Smooth muscle cell (in vitro differentiated cells): Measurements from ENCODE around the gene NRG3. TPM values are rescaled to one million over a fixed set of nuclear protein-coding genes. Genes with fewer than 3 reads are reported as not detected.

Source experiments
- DNase-seq: peaks from one replicate; lab custom pipeline; 2025; ENCODE audit not compliant: unreplicated experiment; lab: John Stamatoyannopoulos, UW
- H2AFZ ChIP-seq: fragments of 200-600 bp; sonication (generic); 2 replicates; pipeline ENCODE4 v1.6.0; 2016; ENCODE audit warnings: antibody characterized with exemption, low read depth, mild to moderate bottlenecking
- H3F3A ChIP-seq: fragments of 200-600 bp; sonication (generic); 2 replicates; pipeline ENCODE4 v1.6.0; 2017; ENCODE audit warnings: antibody characterized with exemption, low read depth
- H3K27ac ChIP-seq: fragments of 200-600 bp; sonication (generic); 2 replicates; pipeline ENCODE4 v1.5.1; 2016; ENCODE audit warnings: low read depth, mild to moderate bottlenecking
- H3K27me3 ChIP-seq: fragments of 200-600 bp; sonication (generic); 2 replicates; pipeline ENCODE4 v1.6.1; 2016; ENCODE audit warnings: low read depth, mild to moderate bottlenecking
- H3K36me3 ChIP-seq: fragments of 200-600 bp; sonication (generic); 2 replicates; pipeline ENCODE4 v1.5.1; 2016; ENCODE audit warnings: low read depth
- H3K4me1 ChIP-seq: fragments of 200-600 bp; sonication (generic); 2 replicates; pipeline ENCODE4 v1.5.1; 2016; ENCODE audit warnings: low read depth
- H3K4me2 ChIP-seq: fragments of 200-600 bp; sonication (generic); 2 replicates; pipeline ENCODE4 v1.6.0; 2016; ENCODE audit warnings: mild to moderate bottlenecking
- H3K4me3 ChIP-seq: fragments of 200-600 bp; sonication (generic); 2 replicates; pipeline ENCODE4 v1.5.1; 2016; ENCODE audit warnings: mild to moderate bottlenecking
- H3K79me2 ChIP-seq: fragments of 200-600 bp; sonication (generic); 2 replicates; pipeline ENCODE4 v1.6.0; 2016; ENCODE audit warnings: low read depth, mild to moderate bottlenecking
- H3K9ac ChIP-seq: fragments of 200-600 bp; sonication (generic); 2 replicates; pipeline ENCODE4 v1.6.0; 2016; ENCODE audit warnings: low read depth
- H3K9me3 ChIP-seq: fragments of 200-600 bp; sonication (generic); replicated peaks from 2 replicates; pipeline ENCODE4 v1.5.1; 2016; ENCODE audit warnings: low read depth
- H4K20me1 ChIP-seq: fragments of 200-600 bp; sonication (generic); 2 replicates; pipeline ENCODE4 v1.6.0; 2016; ENCODE audit warnings: low read depth
- CTCF ChIP-seq: fragments of 200-600 bp; sonication (generic); IDR thresholded peaks from 2 replicates; pipeline ENCODE4 v1.5.1; 2017; ENCODE audit warnings: borderline replicate concordance, mild to moderate bottlenecking, antibody characterized with exemption; ENCODE audit not compliant: insufficient read depth, poor library complexity, severe bottlenecking
- WGBS: methylation state at CpG from one replicate; pipeline ENCODE4 v1.1.7; 2016; ENCODE audit warnings: low lambda C conversion rate; 5-methylcytosine and 5-hydroxymethylcytosine counted together
- polyA plus RNA-seq: library from polyadenylated mRNA; unstranded; fragments of >200 nt; fragmentation: Nextera tagmentation; extraction: Ambion mirVana; gene quantifications from 2 replicates; pipeline ENCODE4 v1.2.1, GENCODE V29; 2016
- total RNA-seq: library from RNA; depleted of rRNA; stranded (reverse); fragments of >200 nt; gene quantifications from 2 replicates; pipeline ENCODE4 v1.2.3, GENCODE V29; 2014

Gene NRG3
- total and polyA plus RNA-seq, 2 experiments from 2014 or later: 4.0 to 4.8 TPM

GRCh38 chr10:82572744-82573143 is 697.8 kb downstream of the NRG3 start:
- no peaks in the 10 kb centered on the region for H4K20me1 ChIP-seq
- no peaks in the 10 kb centered on the region for H3K36me3 ChIP-seq
- TF ChIP-seq CTCF: no peak
- H3K27ac ChIP-seq: no peak overlapping the region
- H3F3A ChIP-seq: no peaks in the 10 kb centered on the region
- no peaks in the 10 kb centered on the region for H3K9me3 ChIP-seq
- H3K27me3 ChIP-seq: no peaks in the 10 kb centered on the region
- no peaks in the 10 kb centered on the region for H3K4me1 ChIP-seq
- DNase-seq: no peak
- no peak overlapping the region for H3K4me2 ChIP-seq
- no peak overlapping the region for H2AFZ ChIP-seq
- 83% methylated on average over 1 of the region's 1 CpG for WGBS
- no peaks in the 10 kb centered on the region for H3K79me2 ChIP-seq
- H3K4me3 ChIP-seq: no peak overlapping the region
- H3K9ac ChIP-seq: no peak overlapping the region

GRCh38 chr10:82574081-82574480 is 699.1 kb downstream of the NRG3 start:
- Histone ChIP-seq H3K36me3 (no peaks in the 10 kb centered on the region), H4K20me1 (no peaks in the 10 kb centered on the region), H2AFZ (no peak overlapping the region), H3K79me2 (no peaks in the 10 kb centered on the region), H3K4me1 (no peaks in the 10 kb centered on the region), H3K9ac (no peak overlapping the region), H3K4me3 (no peak overlapping the region), H3K9me3 (no peaks in the 10 kb centered on the region), H3K4me2 (no peak overlapping the region), H3K27ac (no peak overlapping the region), H3K27me3 (no peaks in the 10 kb centered on the region), H3F3A (no peaks in the 10 kb centered on the region)
- 83% methylated on average over 2 of the region's 2 CpGs for WGBS
- TF ChIP-seq CTCF: no peak
- no peak for DNase-seq

- Histone ChIP-seq H3K27me3 (no peaks in the 10 kb centered on the region), H3K4me1 (no peaks in the 10 kb centered on the region), H3K4me3 (no peak overlapping the region), H3K36me3 (no peaks in the 10 kb centered on the region), H3F3A (no peaks in the 10 kb centered on the region), H2AFZ (no peak overlapping the region), H3K79me2 (no peaks in the 10 kb centered on the region), H3K9me3 (no peaks in the 10 kb centered on the region), H3K27ac (no peak overlapping the region), H3K9ac (no peak overlapping the region), H3K4me2 (no peak overlapping the region), H4K20me1 (no peaks in the 10 kb centered on the region)
- WGBS: 81% methylated on average over 3 of the region's 3 CpGs
- no peak for TF ChIP-seq CTCF
- no peak for DNase-seq
Measured at GRCh38 chr10:82575318-82575717, 700.3 kb downstream of the NRG3 start.

- H3K4me1 ChIP-seq: no peaks in the 10 kb centered on the region
- H3K9ac ChIP-seq: no peak overlapping the region
- H3K9me3 ChIP-seq: no peaks in the 10 kb centered on the region
- no peaks in the 10 kb centered on the region for H3K79me2 ChIP-seq
- H3K4me2 ChIP-seq: no peak overlapping the region
- DNase-seq: no peak
- no peak overlapping the region for H2AFZ ChIP-seq
- H3K36me3 ChIP-seq: no peaks in the 10 kb centered on the region
- no peak overlapping the region for H3K4me3 ChIP-seq
- H4K20me1 ChIP-seq: no peaks in the 10 kb centered on the region
- no peak overlapping the region for H3K27ac ChIP-seq
- no peaks in the 10 kb centered on the region for H3F3A ChIP-seq
- H3K27me3 ChIP-seq: no peaks in the 10 kb centered on the region
- TF ChIP-seq CTCF: no peak
Measured at GRCh38 chr10:82576093-82576492, 701.1 kb downstream of the NRG3 start.
